G401 (cell line): ENCODE measurements around the gene MRPL27. TPM values are rescaled to one million over a fixed set of nuclear protein-coding genes. Genes with fewer than 3 reads are reported as not detected.

ENCODE experiments used
- DNase-seq: peaks from one replicate; pipeline ENCODE4 v3.0.0-alpha.2; 2015; ENCODE audit warnings: low spot score
- in situ Hi-C: cut with HindIII; loops from 2 replicates; pipeline ENCODE4 v1.10.0; 2016; ENCODE audit warnings: low sequenced_read_pairs, mixed read lengths
- total RNA-seq: library from RNA; depleted of rRNA; stranded (reverse); fragments of >200 nt; shearing (Covaris generic); gene quantifications from 2 replicates; pipeline ENCODE4 v1.2.3, GENCODE V29; 2014; rRNA removed

MRPL27 gene
- total RNA-seq, 1 experiment from 2014 or later, result 69.9 TPM

GRCh38 chr17:50328363-50329325 lies 44.3 kb downstream of the MRPL27 start:
- in situ Hi-C loops, result no loop called here
- DNase-seq, result no peak

GRCh38 chr17:50326831-50327364 lies 46.1 kb downstream of the MRPL27 start:
- no peak for DNase-seq
- in situ Hi-C loops, result no loop called here

- no peak for DNase-seq
- in situ Hi-C loops, result no loop called here
Observed at GRCh38 chr17:50325906-50326305, 47.1 kb downstream of the MRPL27 start.

GRCh38 chr17:50323060-50323459 lies 49.9 kb downstream of the MRPL27 start:
- in situ Hi-C loops, result no loop called here
- no peak for DNase-seq

GRCh38 chr17:50322271-50322670 lies 50.7 kb downstream of the MRPL27 start:
- in situ Hi-C loops, result no loop called here
- no peak for DNase-seq

- in situ Hi-C loops, result no loop called here
- no peak for DNase-seq
Observed at GRCh38 chr17:50319306-50320004, 53.5 kb downstream of the MRPL27 start.

GRCh38 chr17:50318501-50319285 lies 54.3 kb downstream of the MRPL27 start:
- no peak for DNase-seq
- in situ Hi-C loops, result no loop called here

Other genes starting within 250 kb of the MRPL27 start
- gene SAMD14, start 243.0 kb downstream of the MRPL27 start, total RNA-seq, result 7.5 and 8.4 TPM in 2 replicates
- gene PPP1R9B, start 222.5 kb downstream of the MRPL27 start, total RNA-seq, result 49.7 and 59.6 TPM in 2 replicates
- gene SGCA, start 207.2 kb downstream of the MRPL27 start, total RNA-seq, result 19.0 and 49.0 TPM in 2 replicates
- gene COL1A1, start 171.6 kb downstream of the MRPL27 start, total RNA-seq, result 72.4 and 86.8 TPM in 2 replicates
- gene TMEM92, start 98.7 kb downstream of the MRPL27 start, total RNA-seq, result 1.2 and 4.2 TPM in 2 replicates
- 31.5 and 33.5 TPM in 2 replicates for gene XYLT2, start 27.1 kb downstream of the MRPL27 start, total RNA-seq
- 6.6 and 21.6 TPM in 2 replicates for gene EME1, start within 50 bp of the MRPL27 start, total RNA-seq
- 150 and 182 TPM in 2 replicates for gene LRRC59, start 24.3 kb upstream of the MRPL27 start, total RNA-seq
- gene ACSF2, start 53.0 kb upstream of the MRPL27 start, total RNA-seq, result 58.8 and 69.4 TPM in 2 replicates
- not detected in 2 replicates for gene CHAD, start 95.7 kb upstream of the MRPL27 start, total RNA-seq
- gene RSAD1, start 105.7 kb upstream of the MRPL27 start, total RNA-seq, result 31.9 and 34.5 TPM in 2 replicates
- 0.58 and 1.7 TPM in 2 replicates for gene MYCBPAP, start 135.3 kb upstream of the MRPL27 start, total RNA-seq
- gene EPN3, start 159.6 kb upstream of the MRPL27 start, total RNA-seq, result 2.3 and 2.8 TPM in 2 replicates
- 39.4 and 59.1 TPM in 2 replicates for gene SPATA20, start 174.0 kb upstream of the MRPL27 start, total RNA-seq
- 5.1 and 13.0 TPM in 2 replicates for gene CACNA1G, start 187.5 kb upstream of the MRPL27 start, total RNA-seq